ENCODE measurements around the gene CDC42BPG. TPM values are rescaled to one million over a fixed set of nuclear protein-coding genes. Genes with fewer than 3 reads are reported as not detected.

CDC42BPG gene
- total and polyA plus RNA-seq, 10 of the 15 experiments (the other 5 are each of a cell fraction or from before 2014, with no cell fraction given): 0.02 to 1.3 (median 0.09) TPM; not detected in 1

DNA sequence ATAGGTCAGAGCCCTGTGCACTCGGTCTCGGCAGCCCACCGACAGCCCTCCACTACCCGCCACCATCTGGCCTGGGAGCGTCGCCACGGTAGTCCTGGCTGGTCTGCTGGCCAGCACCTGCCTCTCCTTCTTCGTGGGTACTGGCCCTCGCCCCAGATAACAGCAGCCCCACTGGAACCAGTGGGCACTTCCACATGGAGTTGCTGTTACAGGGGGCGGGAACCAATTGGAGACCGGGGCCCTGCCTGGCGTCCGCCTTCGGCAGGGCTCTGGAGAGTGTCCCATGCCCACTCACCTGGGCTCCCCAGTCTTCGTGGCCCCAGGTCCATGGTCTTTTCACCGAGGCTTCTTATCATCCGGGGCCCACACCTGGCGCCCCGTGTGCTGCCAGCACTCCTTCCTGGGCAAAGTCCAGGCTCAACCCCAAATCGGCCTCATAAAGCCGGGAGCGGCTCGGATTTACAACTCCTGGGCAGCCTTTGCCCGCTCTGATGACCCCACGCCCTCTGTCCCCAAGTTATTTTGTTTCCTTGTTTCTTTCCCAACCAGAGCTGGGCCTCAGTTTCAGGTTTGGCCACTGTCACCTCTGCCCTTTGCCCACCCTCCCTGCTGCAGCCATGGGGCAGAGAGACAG, 46.9 kb upstream of the CDC42BPG start (continued):
- TF ChIP-seq, protein P1, sequence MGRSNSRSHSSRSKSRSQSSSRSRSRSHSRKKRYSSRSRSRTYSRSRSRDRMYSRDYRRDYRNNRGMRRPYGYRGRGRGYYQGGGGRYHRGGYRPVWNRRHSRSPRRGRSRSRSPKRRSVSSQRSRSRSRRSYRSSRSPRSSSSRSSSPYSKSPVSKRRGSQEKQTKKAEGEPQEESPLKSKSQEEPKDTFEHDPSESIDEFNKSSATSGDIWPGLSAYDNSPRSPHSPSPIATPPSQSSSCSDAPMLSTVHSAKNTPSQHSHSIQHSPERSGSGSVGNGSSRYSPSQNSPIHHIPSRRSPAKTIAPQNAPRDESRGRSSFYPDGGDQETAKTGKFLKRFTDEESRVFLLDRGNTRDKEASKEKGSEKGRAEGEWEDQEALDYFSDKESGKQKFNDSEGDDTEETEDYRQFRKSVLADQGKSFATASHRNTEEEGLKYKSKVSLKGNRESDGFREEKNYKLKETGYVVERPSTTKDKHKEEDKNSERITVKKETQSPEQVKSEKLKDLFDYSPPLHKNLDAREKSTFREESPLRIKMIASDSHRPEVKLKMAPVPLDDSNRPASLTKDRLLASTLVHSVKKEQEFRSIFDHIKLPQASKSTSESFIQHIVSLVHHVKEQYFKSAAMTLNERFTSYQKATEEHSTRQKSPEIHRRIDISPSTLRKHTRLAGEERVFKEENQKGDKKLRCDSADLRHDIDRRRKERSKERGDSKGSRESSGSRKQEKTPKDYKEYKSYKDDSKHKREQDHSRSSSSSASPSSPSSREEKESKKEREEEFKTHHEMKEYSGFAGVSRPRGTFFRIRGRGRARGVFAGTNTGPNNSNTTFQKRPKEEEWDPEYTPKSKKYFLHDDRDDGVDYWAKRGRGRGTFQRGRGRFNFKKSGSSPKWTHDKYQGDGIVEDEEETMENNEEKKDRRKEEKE (IDR thresholded peaks at IDR 0.05): no peak
- TF ChIP-seq ZNF622 (IDR thresholded peaks at IDR 0.05) (no peak), NFYB (IDR thresholded peaks at IDR 0.05; ENCODE audit: insufficient read depth, low read depth, low read length) (no peak)

DNA sequence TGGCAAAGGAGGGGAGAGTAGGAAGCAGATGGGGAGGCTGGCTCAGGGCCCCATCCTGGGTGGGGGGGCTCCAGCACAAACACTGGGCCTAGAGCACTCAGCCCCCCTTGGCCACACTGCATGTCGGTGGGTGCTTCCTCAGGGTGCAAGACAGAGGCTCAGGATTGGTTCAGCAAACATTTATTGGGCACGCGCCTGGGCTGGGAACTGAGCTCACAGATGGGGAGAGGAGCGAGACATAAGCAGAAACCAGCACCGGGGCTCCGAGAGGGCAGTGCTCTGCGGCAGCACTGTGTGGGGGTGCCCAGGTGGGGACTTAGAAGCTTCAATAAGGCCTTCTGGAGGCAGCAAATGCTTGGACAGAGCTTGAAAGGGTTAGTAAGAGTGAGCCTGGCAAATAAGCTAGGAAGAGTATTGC, 46.1 kb upstream of the CDC42BPG start:
- in situ Hi-C loops (cut with MboI) (loop anchor here (5.0 kb wide), 1 partner anchor 43 kb away; no protein-coding TSS in a partner anchor), intact Hi-C loops (cut with micrococcal nuclease; ENCODE audit: unreplicated experiment) (no loop called here)
- H3K36me3 ChIP-seq (ENCODE audit: control insufficient read depth in 2 of 2, insufficient read depth in 2 of 2, low read length in 1 of 2): no peaks in the 10 kb centered on the region
- no peak overlapping the region for H3K9ac ChIP-seq (ENCODE audit: control insufficient read depth, insufficient read depth, low read length)
- no peak overlapping the region for H3K4me2 ChIP-seq (ENCODE audit: control insufficient read depth, insufficient read depth)
- no TSS peak for BruUV-seq (replicated peaks)
- SMC1A ChIA-PET (ENCODE audit: uncharacterized antibody, unreplicated experiment): interaction anchor here (1.0 to 7.2 kb wide), 5 partner anchors 15 to 107 kb away, joined by 3 to 138 read pairs (median 5); partner anchors contain the start of gene BATF2
- CTCF ChIA-PET: interaction anchor here (1.2 to 30.0 kb wide), 3 partner anchors 13 to 240 kb away, joined by 4 to 1208 read pairs (median 63); partner anchors contain the start of genes CDC42BPG and EHD1
- no peaks in the 10 kb centered on the region for H4K20me1 ChIP-seq (ENCODE audit: control insufficient read depth, insufficient read depth)
- no peaks in the 10 kb centered on the region for H3K79me2 ChIP-seq (ENCODE audit: control insufficient read depth, insufficient read depth, low read length)
- DNase-seq (ENCODE audit: low read depth, low spot score) (no peak), FAIRE-seq (no peak), ATAC-seq (no peak)
- WGBS (ENCODE audit: insufficient coverage, insufficient replicate concordance, low lambda C conversion rate, missing lambda C conversion rate): 85% methylated on average over 7 of the region's 7 CpGs
- no peaks in the 10 kb centered on the region for H3K27me3 ChIP-seq (replicated peaks in 1 of 2; ENCODE audit: control insufficient read depth in 2 of 2, insufficient read depth in 2 of 2, low read length in 1 of 2)
- no peak overlapping the region for H2AFZ ChIP-seq (ENCODE audit: control insufficient read depth, low read depth, low read length)
- no peak overlapping the region for H3K4me3 ChIP-seq
- POLR2A ChIA-PET: interaction anchor here (19.9 kb wide), 1 partner anchor 32 kb away, joined by 620 read pairs; no protein-coding TSS in a partner anchor
- RAD21 ChIA-PET (ENCODE audit: unreplicated experiment): interaction anchor here (0.8 to 4.7 kb wide), 3 partner anchors 21 to 42 kb away, joined by 3 to 61 read pairs (median 8); no protein-coding TSS in a partner anchor
- no peaks in the 10 kb centered on the region for H3K9me3 ChIP-seq (replicated peaks; ENCODE audit: control insufficient read depth, insufficient read depth, low read length)
- no peak overlapping the region for H3K27ac ChIP-seq (ENCODE audit: control insufficient read depth, insufficient read depth)
- H3K4me1 ChIP-seq (ENCODE audit: control insufficient read depth, insufficient read depth, low read length): peaks cover 12% of the 10 kb centered on the region
- TF ChIP-seq MEF2B (IDR thresholded peaks at IDR 0.05; ENCODE audit: partially characterized antibody, poor library complexity, severe bottlenecking) (no peak), ESRRA (IDR thresholded peaks at IDR 0.05; ENCODE audit: low read length) (no peak)
- TF ChIP-seq, protein P2, sequence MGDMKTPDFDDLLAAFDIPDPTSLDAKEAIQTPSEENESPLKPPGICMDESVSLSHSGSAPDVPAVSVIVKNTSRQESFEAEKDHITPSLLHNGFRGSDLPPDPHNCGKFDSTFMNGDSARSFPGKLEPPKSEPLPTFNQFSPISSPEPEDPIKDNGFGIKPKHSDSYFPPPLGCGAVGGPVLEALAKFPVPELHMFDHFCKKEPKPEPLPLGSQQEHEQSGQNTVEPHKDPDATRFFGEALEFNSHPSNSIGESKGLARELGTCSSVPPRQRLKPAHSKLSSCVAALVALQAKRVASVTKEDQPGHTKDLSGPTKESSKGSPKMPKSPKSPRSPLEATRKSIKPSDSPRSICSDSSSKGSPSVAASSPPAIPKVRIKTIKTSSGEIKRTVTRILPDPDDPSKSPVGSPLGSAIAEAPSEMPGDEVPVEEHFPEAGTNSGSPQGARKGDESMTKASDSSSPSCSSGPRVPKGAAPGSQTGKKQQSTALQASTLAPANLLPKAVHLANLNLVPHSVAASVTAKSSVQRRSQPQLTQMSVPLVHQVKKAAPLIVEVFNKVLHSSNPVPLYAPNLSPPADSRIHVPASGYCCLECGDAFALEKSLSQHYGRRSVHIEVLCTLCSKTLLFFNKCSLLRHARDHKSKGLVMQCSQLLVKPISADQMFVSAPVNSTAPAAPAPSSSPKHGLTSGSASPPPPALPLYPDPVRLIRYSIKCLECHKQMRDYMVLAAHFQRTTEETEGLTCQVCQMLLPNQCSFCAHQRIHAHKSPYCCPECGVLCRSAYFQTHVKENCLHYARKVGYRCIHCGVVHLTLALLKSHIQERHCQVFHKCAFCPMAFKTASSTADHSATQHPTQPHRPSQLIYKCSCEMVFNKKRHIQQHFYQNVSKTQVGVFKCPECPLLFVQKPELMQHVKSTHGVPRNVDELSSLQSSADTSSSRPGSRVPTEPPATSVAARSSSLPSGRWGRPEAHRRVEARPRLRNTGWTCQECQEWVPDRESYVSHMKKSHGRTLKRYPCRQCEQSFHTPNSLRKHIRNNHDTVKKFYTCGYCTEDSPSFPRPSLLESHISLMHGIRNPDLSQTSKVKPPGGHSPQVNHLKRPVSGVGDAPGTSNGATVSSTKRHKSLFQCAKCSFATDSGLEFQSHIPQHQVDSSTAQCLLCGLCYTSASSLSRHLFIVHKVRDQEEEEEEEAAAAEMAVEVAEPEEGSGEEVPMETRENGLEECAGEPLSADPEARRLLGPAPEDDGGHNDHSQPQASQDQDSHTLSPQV (IDR thresholded peaks at IDR 0.05): no peak
- TF ChIP-seq, protein P3, sequence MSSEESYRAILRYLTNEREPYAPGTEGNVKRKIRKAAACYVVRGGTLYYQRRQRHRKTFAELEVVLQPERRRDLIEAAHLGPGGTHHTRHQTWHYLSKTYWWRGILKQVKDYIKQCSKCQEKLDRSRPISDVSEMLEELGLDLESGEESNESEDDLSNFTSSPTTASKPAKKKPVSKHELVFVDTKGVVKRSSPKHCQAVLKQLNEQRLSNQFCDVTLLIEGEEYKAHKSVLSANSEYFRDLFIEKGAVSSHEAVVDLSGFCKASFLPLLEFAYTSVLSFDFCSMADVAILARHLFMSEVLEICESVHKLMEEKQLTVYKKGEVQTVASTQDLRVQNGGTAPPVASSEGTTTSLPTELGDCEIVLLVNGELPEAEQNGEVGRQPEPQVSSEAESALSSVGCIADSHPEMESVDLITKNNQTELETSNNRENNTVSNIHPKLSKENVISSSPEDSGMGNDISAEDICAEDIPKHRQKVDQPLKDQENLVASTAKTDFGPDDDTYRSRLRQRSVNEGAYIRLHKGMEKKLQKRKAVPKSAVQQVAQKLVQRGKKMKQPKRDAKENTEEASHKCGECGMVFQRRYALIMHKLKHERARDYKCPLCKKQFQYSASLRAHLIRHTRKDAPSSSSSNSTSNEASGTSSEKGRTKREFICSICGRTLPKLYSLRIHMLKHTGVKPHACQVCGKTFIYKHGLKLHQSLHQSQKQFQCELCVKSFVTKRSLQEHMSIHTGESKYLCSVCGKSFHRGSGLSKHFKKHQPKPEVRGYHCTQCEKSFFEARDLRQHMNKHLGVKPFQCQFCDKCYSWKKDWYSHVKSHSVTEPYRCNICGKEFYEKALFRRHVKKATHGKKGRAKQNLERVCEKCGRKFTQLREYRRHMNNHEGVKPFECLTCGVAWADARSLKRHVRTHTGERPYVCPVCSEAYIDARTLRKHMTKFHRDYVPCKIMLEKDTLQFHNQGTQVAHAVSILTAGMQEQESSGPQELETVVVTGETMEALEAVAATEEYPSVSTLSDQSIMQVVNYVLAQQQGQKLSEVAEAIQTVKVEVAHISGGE (CRISPR knock-in tag; IDR thresholded peaks at IDR 0.05): no peak
- TF ChIP-seq, protein P4, sequence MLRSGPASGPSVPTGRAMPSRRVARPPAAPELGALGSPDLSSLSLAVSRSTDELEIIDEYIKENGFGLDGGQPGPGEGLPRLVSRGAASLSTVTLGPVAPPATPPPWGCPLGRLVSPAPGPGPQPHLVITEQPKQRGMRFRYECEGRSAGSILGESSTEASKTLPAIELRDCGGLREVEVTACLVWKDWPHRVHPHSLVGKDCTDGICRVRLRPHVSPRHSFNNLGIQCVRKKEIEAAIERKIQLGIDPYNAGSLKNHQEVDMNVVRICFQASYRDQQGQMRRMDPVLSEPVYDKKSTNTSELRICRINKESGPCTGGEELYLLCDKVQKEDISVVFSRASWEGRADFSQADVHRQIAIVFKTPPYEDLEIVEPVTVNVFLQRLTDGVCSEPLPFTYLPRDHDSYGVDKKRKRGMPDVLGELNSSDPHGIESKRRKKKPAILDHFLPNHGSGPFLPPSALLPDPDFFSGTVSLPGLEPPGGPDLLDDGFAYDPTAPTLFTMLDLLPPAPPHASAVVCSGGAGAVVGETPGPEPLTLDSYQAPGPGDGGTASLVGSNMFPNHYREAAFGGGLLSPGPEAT (IDR thresholded peaks at IDR 0.05; ENCODE audit: low read depth): no peak
